Measurements from ENCODE around the gene FIBCD1. TPM values are rescaled to one million over a fixed set of nuclear protein-coding genes. Genes with fewer than 3 reads are reported as not detected.

Gene FIBCD1
- total RNA-seq, 4 donors from 2014 or later = 1.4 to 1.7 TPM; not detected in 2

GRCh38 chr9:130852801-130853200 is 86.2 kb downstream of the FIBCD1 start:
- Histone ChIP-seq H3K9me3 (no peaks in the 10 kb centered on the region), H3K27ac (peak overlapping the region in 3 of 4 donors; percentile 6 to 98 (median 95)), H3K4me3 (no peak overlapping the region), H3K4me1 (peaks cover 2 to 85% (median 19%) of the 10 kb centered on the region in 3 donors), H3K27me3 (no peaks in the 10 kb centered on the region), H3K36me3 (peaks cover 0 to 40% of the 10 kb centered on the region in 2 donors)
- TF ChIP-seq POLR2AphosphoS5 (IDR thresholded peaks at IDR 0.05) (no peak), POLR2A (IDR thresholded peaks at IDR 0.05) (no peak), CTCF (IDR thresholded peaks at IDR 0.05) (no peak), EP300 (IDR thresholded peaks at IDR 0.05) (no peak)
- 53 to 60% methylated on average over 7 of the region's 7 CpGs for WGBS, 2 donors (ENCODE audit: low coverage in 1 of 2)
- no peak for ATAC-seq

Other genes with a start within 250 kb of the FIBCD1 start
- gene EXOSC2, start 245.5 kb downstream of the FIBCD1 start, total RNA-seq = 10 to 100 TPM; 15.9 to 32.3 (median 26.8) TPM
- gene ABL1, start 104.0 kb downstream of the FIBCD1 start, total RNA-seq = 100 to 1,000 TPM in 3 of 4 donors, 10 to 100 TPM in 1; 81.4 to 147 (median 125) TPM
- not detected for gene QRFP, start 42.4 kb downstream of the FIBCD1 start, total RNA-seq
- gene LAMC3, start 69.9 kb upstream of the FIBCD1 start, total RNA-seq = under 1 TPM in 3 of 4 donors, not detected in 1; under 0.01 to 0.78 (median 0.50) TPM
- 10 to 100 TPM in 3 of 4 donors, 1 to 10 TPM in 1; 5.4 to 28.5 (median 17.1) TPM for gene AIF1L, start 157.3 kb upstream of the FIBCD1 start, total RNA-seq
- gene NUP214, start 186.3 kb upstream of the FIBCD1 start, total RNA-seq = 10 to 100 TPM; 25.8 to 68.2 (median 36.9) TPM